B cell (primary cell): Measurements from ENCODE around the gene CDC42BPA. TPM values are rescaled to one million over a fixed set of nuclear protein-coding genes. Genes with fewer than 3 reads are reported as not detected.

Source experiments
- ATAC-seq: fragments of 200-7000 bp; cut with Tn5 transposase; one replicate; pipeline ENCODE4 v1.10.0; 2021; ENCODE audit warnings: low read depth, mild to moderate bottlenecking, moderate number of reproducible peaks, moderate library complexity
- CTCF ChIA-PET: fragments of 350-600 bp; sonication (Branson Sonifier 250); formaldehyde crosslinking; loops from one replicate; lab custom pipeline; 2021; ENCODE audit warnings: antibody characterized with exemption, inconsistent platforms; lab: Charles Lee
- POLR2A ChIA-PET: fragments of 350-600 bp; sonication (Branson Sonifier 250); formaldehyde crosslinking; loops from one replicate; lab custom pipeline; 2021; ENCODE audit warnings: antibody characterized with exemption; lab: Charles Lee
- DNase-seq: peaks from one replicate; pipeline ENCODE4 v3.0.0; 2013
- H2AFZ ChIP-seq: 2 replicates; pipeline ENCODE4 v1.6.1; 2012; ENCODE audit warnings: mild to moderate bottlenecking, low read depth, low read length; ENCODE audit not compliant: insufficient read depth, poor library complexity, severe bottlenecking
- H3K27ac ChIP-seq, 2 donors: 1 replicate in 1 of 2; 2 replicates in 1 of 2; pipeline ENCODE4 v1.5.1; 2012 to 2013; ENCODE audit warnings: low read length in 2 of 2, mild to moderate bottlenecking in 2 of 2, moderate library complexity in 1 of 2
- H3K27me3 ChIP-seq, 4 experiments: fragments of 200-600 bp in 1 of 4; sonication (generic) in 1 of 4; replicated peaks in 1 of 4; 1 replicate in 2 of 4; 2 replicates in 2 of 4; pipeline versions ENCODE4 v1.6.1 to v1.7.0; 2013 to 2016; ENCODE audit warnings: low read length in 3 of 4, mild to moderate bottlenecking in 2 of 4, mixed read lengths in 1 of 4, moderate library complexity in 1 of 4; ENCODE audit not compliant: insufficient read depth in 4 of 4, control insufficient read depth in 3 of 4; ENCODE audit errors: control extremely low read depth in 1 of 4
- H3K36me3 ChIP-seq, 2 experiments: replicated peaks in 1 of 2; 1 replicate in 1 of 2; 2 replicates in 1 of 2; pipeline versions ENCODE4 v1.6.1 to v1.7.1; 2013; ENCODE audit warnings: low read length in 1 of 2; ENCODE audit not compliant: insufficient read depth in 2 of 2, control insufficient read depth in 1 of 2; ENCODE audit errors: control extremely low read depth in 1 of 2, extremely low read depth in 1 of 2
- H3K4me1 ChIP-seq, 2 donors: fragments of 200-600 bp in 1 of 2; sonication (generic) in 1 of 2; 1 replicate in 1 of 2; 2 replicates in 1 of 2; pipeline versions ENCODE4 v1.5.1 to v1.6.1; 2013 to 2017; ENCODE audit warnings: low read length in 2 of 2; ENCODE audit not compliant: control insufficient read depth in 2 of 2, insufficient read depth in 2 of 2
- H3K4me2 ChIP-seq: replicated peaks from 2 replicates; pipeline ENCODE3; 2012; ENCODE audit warnings: mild to moderate bottlenecking, low read depth, low read length; ENCODE audit not compliant: poor library complexity, severe bottlenecking
- H3K4me3 ChIP-seq, 5 experiments: fragments of 200-600 bp in 1 of 5; sonication (generic) in 1 of 5; 1 replicate in 3 of 5; 2 replicates in 2 of 5; pipeline versions ENCODE4 v1.5.1 to v1.7.0; 2011 to 2016; ENCODE audit warnings: low read length in 4 of 5, mild to moderate bottlenecking in 4 of 5, low read depth in 2 of 5, control low read depth in 1 of 5, moderate library complexity in 1 of 5; ENCODE audit not compliant: insufficient read depth in 1 of 5; ENCODE audit errors: control extremely low read depth in 1 of 5, extremely low read depth in 1 of 5
- H3K79me2 ChIP-seq: fragments of 200-600 bp; sonication (generic); one replicate; pipeline ENCODE4 v1.6.0; 2016; ENCODE audit warnings: low read length; ENCODE audit not compliant: control insufficient read depth, insufficient read depth
- H3K9ac ChIP-seq: fragments of 200-600 bp; sonication (generic); 2 replicates; pipeline ENCODE4 v1.6.1; 2017; ENCODE audit warnings: mild to moderate bottlenecking, low read length, moderate library complexity
- H3K9me3 ChIP-seq, 3 donors: one replicate each; pipeline versions ENCODE4 v1.6.1 to v1.7.1; 2013; ENCODE audit warnings: low read length in 2 of 3; ENCODE audit not compliant: control insufficient read depth in 2 of 3, insufficient read depth in 1 of 3; ENCODE audit errors: control extremely low read depth in 1 of 3
- H4K20me1 ChIP-seq: 2 replicates; pipeline ENCODE4 v1.6.0; 2012; ENCODE audit warnings: mild to moderate bottlenecking, low read length; ENCODE audit not compliant: insufficient read depth, control insufficient read depth, poor library complexity, severe bottlenecking
- H3K27ac Mint-ChIP-seq: one replicate; pipeline ENCODE4 v1.8.0; 2021; ENCODE audit warnings: mixed read lengths
- H3K27me3 Mint-ChIP-seq: one replicate; pipeline ENCODE4 v1.8.0; 2021; ENCODE audit warnings: mixed read lengths
- H3K4me1 Mint-ChIP-seq: one replicate; pipeline ENCODE4 v1.8.0; 2021; ENCODE audit warnings: mixed read lengths
- H3K4me3 Mint-ChIP-seq: one replicate; pipeline ENCODE4 v1.8.0; 2021; ENCODE audit warnings: mixed read lengths
- H3K9me3 Mint-ChIP-seq: one replicate; pipeline ENCODE4 v1.8.0; 2022; ENCODE audit warnings: mixed read lengths; ENCODE audit not compliant: insufficient read depth
- CTCF ChIP-seq: fragments of 200-600 bp; IDR thresholded peaks from one replicate; pipeline ENCODE4 v1.8.0; 2022; ENCODE audit warnings: antibody characterized with exemption, mild to moderate bottlenecking
- EZH2 ChIP-seq: IDR thresholded peaks from 2 replicates; pipeline ENCODE4 v1.6.1; 2012; ENCODE audit warnings: borderline replicate concordance, low read depth, mild to moderate bottlenecking, moderate library complexity, low read length; ENCODE audit not compliant: insufficient read depth, poor library complexity, severe bottlenecking
- WGBS: methylation state at CpG from one replicate; pipeline ENCODE4 v1.1.5; 2013; ENCODE audit warnings: missing lambda C conversion rate; ENCODE audit not compliant: insufficient coverage; 5-methylcytosine and 5-hydroxymethylcytosine counted together
- intact Hi-C: fragments of 100-400 bp; cut with micrococcal nuclease; formaldehyde crosslinking; loops from one replicate; pipeline ENCODE4 v1.10.0; 2022
- polyA plus RNA-seq: library from polyadenylated mRNA; depleted of rRNA; stranded (reverse); fragments of >200 nt; gene quantifications from 2 replicates; pipeline ENCODE4 v1.2.3, GENCODE V29; 2012
- total RNA-seq, 2 donors: library from RNA; stranded (reverse); fragments of 120-200 nt in 1 of 2; gene quantifications; 1 replicate in 1 of 2; 2 replicates in 1 of 2; pipeline versions ENCODE4 v1.2.3 to v1.2.4, GENCODE V29; 2013 to 2022

Gene CDC42BPA
- total and polyA plus RNA-seq, 2 donors (not counting 1 experiment from before 2014, with no cell fraction given), result 0.04 to 0.69 TPM

- DNase-seq (no peak), ATAC-seq (no peak)
- H3K4me3 ChIP-seq, result no peak overlapping the region
- no peak overlapping the region for H3K27ac Mint-ChIP-seq
- H3K27me3 ChIP-seq, result peaks cover 0 to 6% (median 0%) of the 10 kb centered on the region in 4 experiments
- no peak overlapping the region for H3K4me2 ChIP-seq
- no CpG with 5 or more reads among the region's 2 CpGs for WGBS
- H3K27ac ChIP-seq, result no peak overlapping the region
- peaks cover 26% of the 10 kb centered on the region for H3K27me3 Mint-ChIP-seq
- intact Hi-C loops, result no loop called here
- no peaks in the 10 kb centered on the region for H3K4me1 ChIP-seq
- ChIA-PET CTCF (no interaction called here), POLR2A (no interaction called here)
- H3K4me1 Mint-ChIP-seq, result no peaks in the 10 kb centered on the region
- no peaks in the 10 kb centered on the region for H4K20me1 ChIP-seq
- H2AFZ ChIP-seq, result no peak overlapping the region
- peaks cover 0 to 3% (median 0%) of the 10 kb centered on the region in 3 donors for H3K9me3 ChIP-seq
- H3K4me3 Mint-ChIP-seq, result no peak overlapping the region
- H3K9ac ChIP-seq, result no peak overlapping the region
- no peaks in the 10 kb centered on the region for H3K9me3 Mint-ChIP-seq
- H3K36me3 ChIP-seq, result no peaks in the 10 kb centered on the region
- TF ChIP-seq EZH2 (no peak), CTCF (no peak)
- no peaks in the 10 kb centered on the region for H3K79me2 ChIP-seq
These were observed 253.0 kb downstream of the CDC42BPA start for GRCh38 chr1:227065311-227065710.

GRCh38 chr1:227062306-227062705 is 256.0 kb downstream of the CDC42BPA start:
- H4K20me1 ChIP-seq, result no peaks in the 10 kb centered on the region
- Mint-ChIP-seq H3K4me1 (no peaks in the 10 kb centered on the region), H3K27ac (no peak overlapping the region), H3K4me3 (no peak overlapping the region), H3K27me3 (peaks cover 29% of the 10 kb centered on the region), H3K9me3 (peaks cover 7% of the 10 kb centered on the region)
- ATAC-seq (no peak), DNase-seq (no peak)
- intact Hi-C loops, result no loop called here
- no CpG with 5 or more reads among the region's 2 CpGs for whole genome bisulfite sequencing
- H3K9me3 ChIP-seq, result peaks cover 2 to 3% (median 3%) of the 10 kb centered on the region in 3 donors
- no peak overlapping the region for H3K9ac ChIP-seq
- H2AFZ ChIP-seq, result no peak overlapping the region
- peaks cover 0 to 6% (median 0%) of the 10 kb centered on the region in 4 experiments for H3K27me3 ChIP-seq
- H3K4me3 ChIP-seq, result no peak overlapping the region
- ChIA-PET POLR2A (no interaction called here), CTCF (no interaction called here)
- no peaks in the 10 kb centered on the region for H3K4me1 ChIP-seq
- H3K36me3 ChIP-seq, result no peaks in the 10 kb centered on the region
- no peak overlapping the region for H3K4me2 ChIP-seq
- no peak overlapping the region for H3K27ac ChIP-seq
- H3K79me2 ChIP-seq, result no peaks in the 10 kb centered on the region
- TF ChIP-seq CTCF (no peak), EZH2 (no peak)
